Hepatocyte (in vitro differentiated cells): ENCODE results near the gene CARMIL1.

Source experiments
- CTCF ChIP-seq: fragments of 200-600 bp; sonication (generic); IDR thresholded peaks from 2 replicates; pipeline ENCODE4 v1.5.1; 2016; ENCODE audit warnings: antibody characterized with exemption, mild to moderate bottlenecking; ENCODE audit not compliant: poor library complexity
- EZH2phosphoT487 ChIP-seq: fragments of 200-600 bp; sonication (generic); IDR thresholded peaks from one replicate; pipeline ENCODE4 v1.6.1; 2018; ENCODE audit warnings: antibody characterized with exemption, mild to moderate bottlenecking, low read depth, moderate library complexity; ENCODE audit not compliant: unreplicated experiment, severe bottlenecking

GRCh38 chr6:25395731-25396130 lies 116.6 kb downstream of the CARMIL1 start:
- TF ChIP-seq CTCF (no peak), EZH2phosphoT487 (no peak)
